Measurements from ENCODE around the gene TMEM80. TPM values are rescaled to one million over a fixed set of nuclear protein-coding genes. Genes with fewer than 3 reads are reported as not detected.

TMEM80 gene
- total RNA-seq, 4 donors from 2014 or later = 3.2 to 22.3 (median 14.3) TPM

DNA sequence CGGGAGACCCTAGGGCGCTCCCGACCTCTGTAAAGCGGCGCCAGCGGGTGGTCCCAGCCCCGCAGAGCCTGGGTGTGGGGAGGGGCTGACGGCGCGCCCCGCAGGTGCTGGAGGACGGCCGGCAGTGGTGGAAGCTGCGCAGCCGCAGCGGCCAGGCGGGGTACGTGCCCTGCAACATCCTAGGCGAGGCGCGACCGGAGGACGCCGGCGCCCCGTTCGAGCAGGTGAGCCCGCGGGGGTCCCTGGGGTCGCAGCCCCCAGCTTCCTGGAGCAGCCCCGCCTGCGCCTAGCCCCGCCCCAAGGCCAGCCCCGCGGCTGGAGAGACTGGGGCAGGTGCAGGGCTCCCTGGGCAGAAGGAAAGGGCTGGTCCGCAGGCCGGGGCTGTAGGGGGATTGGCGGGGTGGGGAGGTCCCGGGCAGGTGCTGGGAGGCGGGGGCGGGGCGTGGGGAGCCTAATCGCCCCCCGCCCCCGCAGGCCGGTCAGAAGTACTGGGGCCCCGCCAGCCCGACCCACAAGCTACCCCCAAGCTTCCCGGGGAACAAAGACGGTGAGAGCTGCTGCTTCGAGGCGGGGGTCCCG lies 30.1 kb downstream of the TMEM80 start:
- TF ChIP-seq, protein P1, sequence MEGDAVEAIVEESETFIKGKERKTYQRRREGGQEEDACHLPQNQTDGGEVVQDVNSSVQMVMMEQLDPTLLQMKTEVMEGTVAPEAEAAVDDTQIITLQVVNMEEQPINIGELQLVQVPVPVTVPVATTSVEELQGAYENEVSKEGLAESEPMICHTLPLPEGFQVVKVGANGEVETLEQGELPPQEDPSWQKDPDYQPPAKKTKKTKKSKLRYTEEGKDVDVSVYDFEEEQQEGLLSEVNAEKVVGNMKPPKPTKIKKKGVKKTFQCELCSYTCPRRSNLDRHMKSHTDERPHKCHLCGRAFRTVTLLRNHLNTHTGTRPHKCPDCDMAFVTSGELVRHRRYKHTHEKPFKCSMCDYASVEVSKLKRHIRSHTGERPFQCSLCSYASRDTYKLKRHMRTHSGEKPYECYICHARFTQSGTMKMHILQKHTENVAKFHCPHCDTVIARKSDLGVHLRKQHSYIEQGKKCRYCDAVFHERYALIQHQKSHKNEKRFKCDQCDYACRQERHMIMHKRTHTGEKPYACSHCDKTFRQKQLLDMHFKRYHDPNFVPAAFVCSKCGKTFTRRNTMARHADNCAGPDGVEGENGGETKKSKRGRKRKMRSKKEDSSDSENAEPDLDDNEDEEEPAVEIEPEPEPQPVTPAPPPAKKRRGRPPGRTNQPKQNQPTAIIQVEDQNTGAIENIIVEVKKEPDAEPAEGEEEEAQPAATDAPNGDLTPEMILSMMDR (IDR thresholded peaks at IDR 0.05 in 4 of 5, conservative IDR thresholded peaks at IDR 0.05 in 1 of 5) = no peak
- TF ChIP-seq POLR2A (IDR thresholded peaks at IDR 0.05) = no peak
- ATAC-seq = no peak
- no peaks in the 10 kb centered on the region for H3K36me3 ChIP-seq
- in situ Hi-C loops (cut with MboI; ENCODE audit: low sequenced_read_pairs in 4 of 4) = loop anchor here in 1 of 4 donors (25.0 kb wide), 1 partner anchor 163 kb away; the partner anchor contains the start of genes LMNTD2 and RASSF7
- intact Hi-C loops (cut with DNase I; ENCODE audit: low total_unique reads) = no loop called here
- H3K4me1 ChIP-seq = peaks cover 4 to 31% of the 10 kb centered on the region in 2 donors
- no peak for DNase-seq
- H3K27ac ChIP-seq = no peak overlapping the region
- no peaks in the 10 kb centered on the region for H3K9me3 ChIP-seq
- peaks cover 42 to 61% (median 57%) of the 10 kb centered on the region in 3 donors for H3K27me3 ChIP-seq
- H3K4me3 ChIP-seq = peak overlapping the region in 2 of 4 donors; percentile 9 to 30

- Histone ChIP-seq H3K9me3 (no peaks in the 10 kb centered on the region), H3K36me3 (no peaks in the 10 kb centered on the region), H3K27ac (no peak overlapping the region), H3K4me3 (peak overlapping the region in 3 of 4 donors; percentile 9 to 30 (median 11)), H3K27me3 (peaks cover 35 to 53% (median 49%) of the 10 kb centered on the region in 3 donors), H3K4me1 (peaks cover 4 to 26% of the 10 kb centered on the region in 2 donors)
- intact Hi-C loops (cut with DNase I; ENCODE audit: low total_unique reads) = no loop called here
- TF ChIP-seq POLR2A (IDR thresholded peaks at IDR 0.05) = no peak
- TF ChIP-seq, protein P1 (IDR thresholded peaks at IDR 0.05 in 4 of 5, conservative IDR thresholded peaks at IDR 0.05 in 1 of 5) = no peak
- ATAC-seq = no peak
- in situ Hi-C loops (cut with MboI; ENCODE audit: low sequenced_read_pairs in 4 of 4) = loop anchor here in 1 of 4 donors (25.0 kb wide), 1 partner anchor 164 kb away; the partner anchor contains the start of genes LMNTD2 and RASSF7
- no peak for DNase-seq
Measured at GRCh38 chr11:726278-727220, 30.9 kb downstream of the TMEM80 start.

DNA sequence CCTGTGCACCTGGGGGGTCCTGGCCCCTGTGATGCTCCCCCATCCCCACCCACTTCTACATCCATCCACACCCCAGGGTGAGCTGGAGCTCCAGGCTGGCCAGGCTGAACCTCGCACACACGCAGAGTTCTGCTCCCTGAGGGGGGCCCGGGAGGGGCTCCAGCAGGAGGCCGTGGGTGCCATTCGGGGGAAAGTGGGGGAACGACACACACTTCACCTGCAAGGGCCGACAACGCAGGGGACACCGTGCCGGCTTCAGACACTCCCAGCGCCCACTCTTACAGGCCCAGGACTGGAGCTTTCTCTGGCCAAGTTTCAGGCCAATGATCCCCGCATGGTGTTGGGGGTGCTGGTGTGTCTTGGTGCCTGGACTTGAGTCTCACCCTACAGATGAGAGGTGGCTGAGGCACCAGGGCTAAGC lies 31.7 kb downstream of the TMEM80 start:
- Histone ChIP-seq H3K27me3 (peaks cover 28 to 45% (median 41%) of the 10 kb centered on the region in 3 donors), H3K27ac (no peak overlapping the region)
- intact Hi-C loops (cut with DNase I; ENCODE audit: low total_unique reads) = no loop called here

More for the DNA sequence above, 31.7 kb downstream of the TMEM80 start:
- TF ChIP-seq, protein P1 (IDR thresholded peaks at IDR 0.05 in 4 of 5, conservative IDR thresholded peaks at IDR 0.05 in 1 of 5) = no peak
- no peak for TF ChIP-seq POLR2A (IDR thresholded peaks at IDR 0.05)
- H3K4me1 ChIP-seq = peaks cover 0 to 19% of the 10 kb centered on the region in 2 donors
- no peak for DNase-seq
- H3K4me3 ChIP-seq = no peak overlapping the region
- H3K36me3 ChIP-seq = no peaks in the 10 kb centered on the region
- ATAC-seq = no peak
- in situ Hi-C loops (cut with MboI; ENCODE audit: low sequenced_read_pairs in 4 of 4) = loop anchor here in 1 of 4 donors (25.0 kb wide), 1 partner anchor 165 kb away; the partner anchor contains the start of genes LMNTD2 and RASSF7
- H3K9me3 ChIP-seq = no peaks in the 10 kb centered on the region
